H9 (cell line): Measurements from ENCODE around the gene SCAF8. TPM values are rescaled to one million over a fixed set of nuclear protein-coding genes. Genes with fewer than 3 reads are reported as not detected.

Source experiments
- DNase-seq: peaks from one replicate; pipeline ENCODE4 v3.0.0-alpha.2; 2017
- H2AFZ ChIP-seq: one replicate; pipeline ENCODE4 v1.6.1; 2013; ENCODE audit warnings: mild to moderate bottlenecking, low read length, control low read depth, moderate library complexity
- H2AK5ac ChIP-seq: 2 replicates; pipeline ENCODE4 v1.6.1; 2013; ENCODE audit warnings: low read length, control low read depth, mixed read lengths; ENCODE audit not compliant: insufficient read length
- H2BK120ac ChIP-seq: one replicate; pipeline ENCODE4 v1.6.1; 2013; ENCODE audit warnings: low read depth, mild to moderate bottlenecking, low read length, control low read depth, inconsistent platforms; ENCODE audit not compliant: poor library complexity, severe bottlenecking
- H2BK12ac ChIP-seq: 2 replicates; pipeline ENCODE4 v1.6.1; 2013; ENCODE audit warnings: low read length, control low read depth, mixed read lengths, low read depth; ENCODE audit not compliant: insufficient read length
- H2BK15ac ChIP-seq: 2 replicates; pipeline ENCODE4 v1.6.1; 2013; ENCODE audit warnings: low read depth, low read length, control low read depth
- H2BK20ac ChIP-seq: one replicate; pipeline ENCODE4 v1.6.1; 2013; ENCODE audit warnings: low read depth, mild to moderate bottlenecking, low read length, control low read depth, inconsistent platforms; ENCODE audit not compliant: poor library complexity, severe bottlenecking
- H2BK5ac ChIP-seq: 2 replicates; pipeline ENCODE4 v1.6.1; 2013; ENCODE audit warnings: low read length, control low read depth, mixed read lengths; ENCODE audit not compliant: insufficient read length
- H3K14ac ChIP-seq: 2 replicates; pipeline ENCODE4 v1.6.1; 2013; ENCODE audit warnings: low read length, control low read depth; ENCODE audit not compliant: insufficient read depth
- H3K18ac ChIP-seq: 2 replicates; pipeline ENCODE4 v1.6.1; 2013; ENCODE audit warnings: low read depth, mild to moderate bottlenecking, mixed read lengths, low read length, control low read depth; ENCODE audit not compliant: insufficient read length
- H3K23ac ChIP-seq: 2 replicates; pipeline ENCODE4 v1.6.1; 2013; ENCODE audit warnings: low read length, control low read depth, mixed read lengths, low read depth; ENCODE audit not compliant: insufficient read length
- H3K23me2 ChIP-seq: 2 replicates; pipeline ENCODE4 v1.6.1; 2013; ENCODE audit warnings: low read depth, mild to moderate bottlenecking, mixed read lengths, low read length, control low read depth; ENCODE audit not compliant: insufficient read length, poor library complexity, severe bottlenecking
- H3K27ac ChIP-seq: 2 replicates; pipeline ENCODE4 v1.5.1; 2013; ENCODE audit warnings: low read length, control low read depth, mixed read lengths, low read depth; ENCODE audit not compliant: insufficient read length
- H3K27me3 ChIP-seq: 2 replicates; pipeline ENCODE4 v1.6.1; 2013; ENCODE audit warnings: low read length, control low read depth, inconsistent platforms; ENCODE audit not compliant: insufficient read depth
- H3K4ac ChIP-seq: 2 replicates; pipeline ENCODE4 v1.6.1; 2013; ENCODE audit warnings: low read depth, mild to moderate bottlenecking, control low read depth, inconsistent platforms, low read length, moderate library complexity
- H3K4me1 ChIP-seq: 2 replicates; pipeline ENCODE4 v1.6.1; 2013; ENCODE audit warnings: low read length, control low read depth, inconsistent platforms; ENCODE audit not compliant: insufficient read depth
- H3K4me2 ChIP-seq: 2 replicates; pipeline ENCODE4 v1.6.1; 2013; ENCODE audit warnings: low read length, control low read depth, mixed read lengths; ENCODE audit not compliant: insufficient read length, insufficient read depth
- H3K56ac ChIP-seq: 2 replicates; pipeline ENCODE4 v1.6.1; 2013; ENCODE audit warnings: low read depth, mild to moderate bottlenecking, mixed read lengths, low read length, control low read depth; ENCODE audit not compliant: insufficient read length
- H3K79me1 ChIP-seq: 2 replicates; pipeline ENCODE4 v1.6.1; 2013; ENCODE audit warnings: low read depth, mild to moderate bottlenecking, moderate library complexity, low read length, control low read depth, inconsistent platforms; ENCODE audit not compliant: insufficient read depth, poor library complexity, severe bottlenecking
- H3K79me2 ChIP-seq: 2 replicates; pipeline ENCODE4 v1.6.1; 2013; ENCODE audit warnings: low read length, control low read depth, inconsistent platforms; ENCODE audit not compliant: insufficient read depth
- H3K9ac ChIP-seq: 2 replicates; pipeline ENCODE4 v1.6.1; 2013; ENCODE audit warnings: low read length, control low read depth, mixed read lengths; ENCODE audit not compliant: insufficient read length; ENCODE audit errors: extremely low read depth
- H3K9me3 ChIP-seq: one replicate; pipeline ENCODE4 v1.6.1; 2013; ENCODE audit warnings: low read depth, low read length, inconsistent platforms; ENCODE audit not compliant: control insufficient read depth
- H3T11ph ChIP-seq: one replicate; pipeline ENCODE4 v1.6.1; 2013; ENCODE audit warnings: mild to moderate bottlenecking, low read length, control low read depth, inconsistent platforms
- H4K20me1 ChIP-seq: one replicate; pipeline ENCODE4 v1.6.1; 2013; ENCODE audit not compliant: control insufficient read depth, insufficient read length, insufficient read depth
- H4K5ac ChIP-seq: 2 replicates; pipeline ENCODE4 v1.6.1; 2013; ENCODE audit warnings: low read depth, mild to moderate bottlenecking, mixed read lengths, low read length, control low read depth; ENCODE audit not compliant: insufficient read length
- H4K8ac ChIP-seq: replicated peaks from 2 replicates; pipeline ENCODE4 v1.6.1; 2013; ENCODE audit warnings: low read length, control low read depth, mixed read lengths, low read depth; ENCODE audit not compliant: insufficient read length
- H4K91ac ChIP-seq: 2 replicates; pipeline ENCODE4 v1.6.1; 2013; ENCODE audit warnings: low read depth, mild to moderate bottlenecking, moderate library complexity, mixed read lengths, low read length, control low read depth; ENCODE audit not compliant: insufficient read length
- H3K27ac Mint-ChIP-seq, 3 experiments: 2 replicates in 2 of 3; 3 replicates in 1 of 3; pipeline ENCODE4 v1.8.0; 2020 to 2021; ENCODE audit warnings: mixed read lengths in 3 of 3, mild to moderate bottlenecking in 1 of 3, moderate library complexity in 1 of 3
- H3K27me3 Mint-ChIP-seq: 2 replicates; pipeline ENCODE4 v1.8.0; 2021; ENCODE audit warnings: low read depth, mild to moderate bottlenecking, moderate library complexity, mixed read lengths
- H3K36me3 Mint-ChIP-seq, 3 experiments: 2 replicates in 2 of 3; 3 replicates in 1 of 3; pipeline ENCODE4 v1.8.0; 2020 to 2021; ENCODE audit warnings: low read depth in 3 of 3, mixed read lengths in 3 of 3; ENCODE audit not compliant: insufficient read depth in 1 of 3
- H3K4me1 Mint-ChIP-seq, 2 experiments: 2 replicates each; pipeline ENCODE4 v1.8.0; 2020; ENCODE audit warnings: mixed read lengths in 2 of 2
- H3K4me3 Mint-ChIP-seq, 2 experiments: 2 replicates in 1 of 2; 3 replicates in 1 of 2; pipeline ENCODE4 v1.8.0; 2020 to 2021; ENCODE audit warnings: mild to moderate bottlenecking in 2 of 2, mixed read lengths in 2 of 2, moderate library complexity in 1 of 2
- H3K9me3 Mint-ChIP-seq, 2 experiments: 2 replicates in 1 of 2; 3 replicates in 1 of 2; pipeline ENCODE4 v1.8.0; 2020; ENCODE audit warnings: mild to moderate bottlenecking in 2 of 2, mixed read lengths in 2 of 2, moderate library complexity in 1 of 2
- WGBS: extraction: QIAGEN DNeasy Blood & Tissue Kit; methylation state at CpG from one replicate; pipeline ENCODE4 v1.1.7; 2013; ENCODE audit warnings: missing lambda C conversion rate, low lambda C conversion rate, mixed read lengths; ENCODE audit not compliant: insufficient read length; ENCODE audit errors: extremely low coverage; 5-methylcytosine and 5-hydroxymethylcytosine counted together
- total RNA-seq: library from RNA; stranded (reverse); gene quantifications from 2 replicates; pipeline ENCODE4 v1.2.1, GENCODE V29; 2021
- TF ChIP-seq, protein P1 (sequence below): fragments of 200-600 bp; sonication (generic); conservative IDR thresholded peaks from 3 replicates; pipeline ENCODE4 v1.8.0; 2021; ENCODE audit warnings: antibody characterized with exemption, mild to moderate bottlenecking

The SCAF8 gene
- total RNA-seq, 1 experiment from 2014 or later = 78.5 TPM

DNA sequence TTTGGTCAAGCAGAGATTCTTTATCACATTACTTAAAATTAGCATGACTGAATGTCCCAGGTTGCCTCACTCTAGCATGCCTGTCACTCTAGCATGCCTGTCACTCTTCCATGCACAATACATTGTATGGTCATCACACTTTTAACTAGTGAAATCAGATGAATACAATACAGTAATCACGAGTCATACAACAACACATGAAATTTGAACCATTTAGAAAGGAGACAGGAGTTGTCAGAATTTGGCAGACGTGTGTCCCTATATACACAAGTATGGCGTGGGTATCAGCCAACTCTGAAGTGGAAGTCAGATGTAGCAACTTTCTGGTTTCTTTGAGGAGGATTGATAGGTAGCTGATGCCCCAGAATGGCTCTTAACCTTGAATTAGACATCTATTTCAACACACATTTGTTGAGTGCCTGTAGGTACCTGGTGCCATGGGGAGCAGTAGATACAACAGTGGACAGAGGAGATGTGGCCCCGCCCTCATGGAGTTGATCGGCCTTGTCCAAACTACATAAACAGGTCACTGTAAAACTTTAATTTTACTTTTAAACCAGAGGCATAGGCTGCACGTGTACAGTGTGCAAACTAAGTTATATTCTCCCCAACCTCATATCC lies 145.8 kb downstream of the SCAF8 start:
- H3K79me1 ChIP-seq = no peaks in the 10 kb centered on the region
- H3K4me2 ChIP-seq = no peak overlapping the region
- H3K4me1 Mint-ChIP-seq = peaks cover 23 to 35% of the 10 kb centered on the region in 2 experiments
- H3K27ac Mint-ChIP-seq = peak overlapping the region in 2 of 3 experiments; percentile 43 to 77; a peak in 3 of 7 replicates
- no peak overlapping the region for H2BK12ac ChIP-seq
- H3K18ac ChIP-seq = no peak overlapping the region
- H3K9ac ChIP-seq = no peak overlapping the region
- H2BK20ac ChIP-seq = no peak overlapping the region
- peaks cover 6 to 10% (median 10%) of the 10 kb centered on the region in 3 experiments; a peak in 6 of 7 replicates for H3K36me3 Mint-ChIP-seq
- no peak overlapping the region for H2BK120ac ChIP-seq
- H3T11ph ChIP-seq = no peak overlapping the region
- peaks cover 9% of the 10 kb centered on the region; the same call in 1 of the 2 replicates for H3K4me1 ChIP-seq
- no peak overlapping the region for H2BK15ac ChIP-seq
- no peak overlapping the region for H4K8ac ChIP-seq
- no peak for DNase-seq
- TF ChIP-seq, protein P1, sequence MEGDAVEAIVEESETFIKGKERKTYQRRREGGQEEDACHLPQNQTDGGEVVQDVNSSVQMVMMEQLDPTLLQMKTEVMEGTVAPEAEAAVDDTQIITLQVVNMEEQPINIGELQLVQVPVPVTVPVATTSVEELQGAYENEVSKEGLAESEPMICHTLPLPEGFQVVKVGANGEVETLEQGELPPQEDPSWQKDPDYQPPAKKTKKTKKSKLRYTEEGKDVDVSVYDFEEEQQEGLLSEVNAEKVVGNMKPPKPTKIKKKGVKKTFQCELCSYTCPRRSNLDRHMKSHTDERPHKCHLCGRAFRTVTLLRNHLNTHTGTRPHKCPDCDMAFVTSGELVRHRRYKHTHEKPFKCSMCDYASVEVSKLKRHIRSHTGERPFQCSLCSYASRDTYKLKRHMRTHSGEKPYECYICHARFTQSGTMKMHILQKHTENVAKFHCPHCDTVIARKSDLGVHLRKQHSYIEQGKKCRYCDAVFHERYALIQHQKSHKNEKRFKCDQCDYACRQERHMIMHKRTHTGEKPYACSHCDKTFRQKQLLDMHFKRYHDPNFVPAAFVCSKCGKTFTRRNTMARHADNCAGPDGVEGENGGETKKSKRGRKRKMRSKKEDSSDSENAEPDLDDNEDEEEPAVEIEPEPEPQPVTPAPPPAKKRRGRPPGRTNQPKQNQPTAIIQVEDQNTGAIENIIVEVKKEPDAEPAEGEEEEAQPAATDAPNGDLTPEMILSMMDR = no peak
- no peak overlapping the region for H2BK5ac ChIP-seq
- H3K4ac ChIP-seq = no peak overlapping the region
- H3K56ac ChIP-seq = no peak overlapping the region
- H4K20me1 ChIP-seq = no peaks in the 10 kb centered on the region
- H3K27me3 Mint-ChIP-seq = no peaks in the 10 kb centered on the region
- H3K23ac ChIP-seq = no peak overlapping the region
- H3K4me3 Mint-ChIP-seq = no peak overlapping the region
- no peak overlapping the region for H4K91ac ChIP-seq
- no peaks in the 10 kb centered on the region for H3K9me3 Mint-ChIP-seq
- H2AK5ac ChIP-seq = no peak overlapping the region
- no peaks in the 10 kb centered on the region for H3K9me3 ChIP-seq
- H3K23me2 ChIP-seq = no peaks in the 10 kb centered on the region
- WGBS = no CpG with 5 or more reads among the region's 6 CpGs
- no peak overlapping the region for H2AFZ ChIP-seq
- no peaks in the 10 kb centered on the region; the same call in 1 of the 2 replicates for H3K79me2 ChIP-seq
- no peak overlapping the region for H4K5ac ChIP-seq
- no peaks in the 10 kb centered on the region for H3K27me3 ChIP-seq
- H3K27ac ChIP-seq = no peak overlapping the region
- no peak overlapping the region for H3K14ac ChIP-seq
